K562 (cell line): ENCODE measurements around the gene MRPL58. TPM values are rescaled to one million over a fixed set of nuclear protein-coding genes. Genes with fewer than 3 reads are reported as not detected.

Source experiments
- ATAC-seq: fragments of 200-7000 bp; cut with Tn5 transposase; 3 replicates; pipeline ENCODE4 v1.9.1; 2020; ENCODE audit warnings: moderate library complexity
- BruUV-seq: library from RNA; stranded (reverse); fragments of 400-500 nt; replicated peaks from 2 replicates; lab custom pipeline; 2021; lab: Mats Ljungman, UMichigan
- CTCF ChIA-PET: fragments of 300-600 bp; formaldehyde crosslinking; extraction: SDS; loops from one replicate; lab custom pipeline; 2021; ENCODE audit warnings: low intra/inter-chr PET ratio; lab: Yijun Ruan, JAX
- POLR2A ChIA-PET: fragments of 300-600, 350-650 bp; sonication (Branson Sonifier 250); formaldehyde crosslinking; extraction: SDS; loops from one replicate; lab custom pipeline; 2021; ENCODE audit warnings: antibody characterized with exemption, inconsistent platforms; lab: Yijun Ruan, JAX
- DNase-seq, 4 experiments: peaks; one replicate each; pipeline versions ENCODE4 v3.0.0 to v3.0.0-alpha.2; 2011 to 2018; ENCODE audit warnings: low spot score in 3 of 4, mixed read lengths in 3 of 4; ENCODE audit errors: extremely low read depth in 1 of 4
- FAIRE-seq: peaks from 2 replicates; lab custom pipeline; 2011; peaks lifted over from hg19 to GRCh38; lab: Jason Lieb, UNC
- H2AFZ ChIP-seq: 2 replicates; pipeline ENCODE4 v1.6.0; 2011; ENCODE audit warnings: low read depth, low read length, control low read depth, inconsistent platforms
- H3K27ac ChIP-seq: fragments of 200-600 bp; 3 replicates; pipeline ENCODE4 v1.8.0; 2011; ENCODE audit warnings: low read depth, mild to moderate bottlenecking, control low read depth, inconsistent platforms, low read length, moderate library complexity, mixed read lengths; ENCODE audit errors: extremely low read depth
- H3K27me3 ChIP-seq, 2 experiments: fragments of 300-600 bp in 1 of 2; 2 replicates in 1 of 2; 3 replicates in 1 of 2; pipeline versions ENCODE4 v1.6.0 to v1.8.0; 2011; ENCODE audit warnings: inconsistent platforms in 2 of 2, low read length in 2 of 2, mild to moderate bottlenecking in 1 of 2, mixed read lengths in 1 of 2, moderate library complexity in 1 of 2; ENCODE audit not compliant: control insufficient read depth in 2 of 2, insufficient read depth in 2 of 2
- H3K36me3 ChIP-seq: fragments of 300-600 bp; 3 replicates; pipeline ENCODE4 v1.8.0; 2011; ENCODE audit warnings: mild to moderate bottlenecking, low read length, inconsistent platforms; ENCODE audit not compliant: control insufficient read depth, insufficient read depth
- H3K4me1 ChIP-seq, 2 experiments: fragments of 200-600 bp in 1 of 2; replicated peaks in 1 of 2; 2 replicates in 1 of 2; 3 replicates in 1 of 2; pipeline versions ENCODE4 v1.5.1 to v1.8.0; 2011; ENCODE audit warnings: inconsistent platforms in 2 of 2, low read length in 2 of 2, mild to moderate bottlenecking in 1 of 2, mixed read lengths in 1 of 2, moderate library complexity in 1 of 2; ENCODE audit not compliant: control insufficient read depth in 2 of 2, insufficient read depth in 2 of 2
- H3K4me2 ChIP-seq: 2 replicates; pipeline ENCODE4 v1.6.1; 2011; ENCODE audit warnings: low read length, control low read depth, inconsistent platforms, mixed read lengths; ENCODE audit not compliant: insufficient read depth
- H3K4me3 ChIP-seq: fragments of 200-600 bp; sonication (generic), shearing (Covaris generic); 2 replicates; pipeline ENCODE4 v1.5.1; 2016; ENCODE audit warnings: control low read depth, inconsistent platforms
- H3K79me2 ChIP-seq: fragments of 200-600 bp; 3 replicates; pipeline ENCODE4 v1.8.0; 2011; ENCODE audit warnings: low read length, inconsistent platforms; ENCODE audit not compliant: control insufficient read depth, insufficient read depth
- H3K9ac ChIP-seq, 2 experiments: 2 replicates each; pipeline versions ENCODE4 v1.6.0 to v1.6.1; 2011; ENCODE audit warnings: low read depth in 2 of 2, low read length in 2 of 2, control low read depth in 1 of 2, inconsistent platforms in 1 of 2, mild to moderate bottlenecking in 1 of 2, mixed read lengths in 1 of 2; ENCODE audit not compliant: insufficient read depth in 1 of 2
- H3K9me1 ChIP-seq: one replicate; pipeline ENCODE4 v1.6.0; 2011; ENCODE audit warnings: inconsistent platforms, mild to moderate bottlenecking, low read length, moderate library complexity; ENCODE audit not compliant: control insufficient read depth, insufficient read depth
- H3K9me3 ChIP-seq: replicated peaks from 2 replicates; pipeline ENCODE4 v1.5.1; 2011; ENCODE audit warnings: low read depth, low read length, inconsistent platforms; ENCODE audit not compliant: control insufficient read depth, insufficient read depth
- H4K20me1 ChIP-seq: replicated peaks from 2 replicates; pipeline ENCODE4 v1.6.1; 2011; ENCODE audit warnings: low read length, inconsistent platforms, mixed read lengths; ENCODE audit not compliant: control insufficient read depth, insufficient read depth
- ARHGAP35 ChIP-seq: fragments of 450-650 bp; IDR thresholded peaks from 2 replicates; pipeline ENCODE4 v1.6.1; 2018; ENCODE audit not compliant: partially characterized antibody
- ARID2 ChIP-seq: fragments of 450-650 bp; IDR thresholded peaks from 2 replicates; pipeline ENCODE4 v1.6.1; 2017; ENCODE audit warnings: antibody characterized with exemption, mild to moderate bottlenecking
- HNRNPK ChIP-seq: fragments of 200-400 bp; formaldehyde crosslinking; IDR thresholded peaks from one replicate; pipeline ENCODE4 v1.6.1; 2018; ENCODE audit warnings: mild to moderate bottlenecking, low read depth, low read length; ENCODE audit not compliant: poor library complexity, severe bottlenecking
- NFE2 ChIP-seq: IDR thresholded peaks from 2 replicates; pipeline ENCODE4 v1.6.1; 2014; ENCODE audit warnings: antibody characterized with exemption, low read depth
- SMARCB1 ChIP-seq: IDR thresholded peaks from 2 replicates; pipeline ENCODE4 v1.6.1; 2011; ENCODE audit warnings: improper control_type of control experiment, low read depth; ENCODE audit not compliant: insufficient read length
- TGIF2 ChIP-seq: sonication (generic); formaldehyde crosslinking; IDR thresholded peaks from 2 replicates; pipeline ENCODE4 v1.8.1; 2022; ENCODE audit warnings: mild to moderate bottlenecking, missing genetic modification reagents, moderate library complexity
- USF1 ChIP-seq: sonication (generic); formaldehyde crosslinking; IDR thresholded peaks from 2 replicates; pipeline ENCODE4 v1.9.0; 2022; ENCODE audit warnings: mild to moderate bottlenecking, missing genetic modification reagents
- ZHX1 ChIP-seq: fragments of 150-350 bp; conservative IDR thresholded peaks from 2 replicates; pipeline ENCODE4 v1.6.1; 2014; ENCODE audit warnings: low read length
- ZNF79 ChIP-seq: fragments of 250-450 bp; sonication (Bioruptor Pico); IDR thresholded peaks from 2 replicates; pipeline ENCODE4 v1.4.0; 2020; ENCODE audit warnings: low read depth, mild to moderate bottlenecking, moderate library complexity
- WGBS: fragments of 100-300 bp; shearing (Covaris generic); methylation state at CpG from one replicate; pipeline ENCODE4 v1.1.6; 2016; ENCODE audit warnings: low coverage, mixed read lengths; ENCODE audit not compliant: insufficient coverage; ENCODE audit errors: missing lambda C conversion rate; 5-methylcytosine and 5-hydroxymethylcytosine counted together
- in situ Hi-C: fragments of 300-500 bp; cut with MboI; formaldehyde crosslinking; loops from 4 replicates; pipeline ENCODE4 v1.15.0; 2018; ENCODE audit warnings: inconsistent platforms, mixed read lengths
- intact Hi-C: fragments of 100-400 bp; cut with micrococcal nuclease; formaldehyde crosslinking; loops from 2 replicates; pipeline ENCODE4 v1.14.2; 2022
- polyA plus RNA-seq, 8 experiments: library from polyadenylated mRNA; depleted of rRNA in 4 of 8; stranded (reverse) in 5 of 8; unstranded in 3 of 8; fragments of >200 nt; fragmentation: Nextera tagmentation in 2 of 8; fragmentation: Illumina TruSeq in 1 of 8; extraction: Ambion mirVana in 2 of 8; extraction: Trizol in 1 of 8; gene quantifications; 2 replicates each; pipeline versions ENCODE4 v1.2.1 to v1.2.3, GENCODE V29; 2011 to 2014; ENCODE audit warnings: inconsistent platforms in 1 of 8, missing spikeins in 1 of 8
- total RNA-seq, 7 experiments: library from RNA; depleted of rRNA in 6 of 7; stranded (reverse); fragments of >200 nt in 6 of 7; fragmentation: Illumina TruSeq in 2 of 7; extraction: Trizol in 2 of 7; gene quantifications; 2 replicates each; pipeline versions ENCODE4 v1.2.1 to v1.2.3, GENCODE V29; 2011 to 2021; ENCODE audit warnings: low replicate concordance in 1 of 7
- TF ChIP-seq, protein P1 (sequence below): fragments of 250-450 bp; sonication (Bioruptor Pico); IDR thresholded peaks from 2 replicates; pipeline ENCODE4 v1.5.0; 2021; ENCODE audit warnings: mild to moderate bottlenecking, borderline replicate concordance
- TF ChIP-seq, protein P2 (sequence below): sonication (generic); formaldehyde crosslinking; IDR thresholded peaks from 2 replicates; pipeline ENCODE4 v1.8.0; 2022; ENCODE audit warnings: mild to moderate bottlenecking, missing genetic modification reagents, borderline replicate concordance

The MRPL58 gene
- total and polyA plus RNA-seq, 9 of the 15 experiments (the other 6 are each of a cell fraction or from before 2014, with no cell fraction given): 30.8 to 107 (median 72.4) TPM

- TF ChIP-seq, protein P1, sequence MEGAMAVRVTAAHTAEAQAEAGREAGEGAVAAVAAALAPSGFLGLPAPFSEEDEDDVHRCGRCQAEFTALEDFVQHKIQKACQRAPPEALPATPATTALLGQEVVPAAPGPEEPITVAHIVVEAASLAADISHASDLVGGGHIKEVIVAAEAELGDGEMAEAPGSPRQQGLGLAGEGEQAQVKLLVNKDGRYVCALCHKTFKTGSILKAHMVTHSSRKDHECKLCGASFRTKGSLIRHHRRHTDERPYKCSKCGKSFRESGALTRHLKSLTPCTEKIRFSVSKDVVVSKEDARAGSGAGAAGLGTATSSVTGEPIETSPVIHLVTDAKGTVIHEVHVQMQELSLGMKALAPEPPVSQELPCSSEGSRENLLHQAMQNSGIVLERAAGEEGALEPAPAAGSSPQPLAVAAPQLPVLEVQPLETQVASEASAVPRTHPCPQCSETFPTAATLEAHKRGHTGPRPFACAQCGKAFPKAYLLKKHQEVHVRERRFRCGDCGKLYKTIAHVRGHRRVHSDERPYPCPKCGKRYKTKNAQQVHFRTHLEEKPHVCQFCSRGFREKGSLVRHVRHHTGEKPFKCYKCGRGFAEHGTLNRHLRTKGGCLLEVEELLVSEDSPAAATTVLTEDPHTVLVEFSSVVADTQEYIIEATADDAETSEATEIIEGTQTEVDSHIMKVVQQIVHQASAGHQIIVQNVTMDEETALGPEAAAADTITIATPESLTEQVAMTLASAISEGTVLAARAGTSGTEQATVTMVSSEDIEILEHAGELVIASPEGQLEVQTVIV: no peak
These were observed 24.3 kb downstream of the MRPL58 start (continued) for GRCh38 chr17:75036643-75037268.

- POLR2A ChIA-PET: interaction anchor here (1.0 to 2.5 kb wide), 2 partner anchors 13 to 115 kb away, joined by 5 to 7 read pairs; partner anchors contain the start of gene JPT1
- Histone ChIP-seq H3K9me1 (no peaks in the 10 kb centered on the region), H3K27me3 (no peaks in the 10 kb centered on the region), H4K20me1 (no peaks in the 10 kb centered on the region), H3K36me3 (peaks cover 45% of the 10 kb centered on the region), H2AFZ (no peak overlapping the region), H3K4me1 (peaks cover 18 to 24% of the 10 kb centered on the region in 2 experiments), H3K4me3 (no peak overlapping the region), H3K9me3 (no peaks in the 10 kb centered on the region), H3K4me2 (no peak overlapping the region), H3K79me2 (no peaks in the 10 kb centered on the region; the same call in 2 of the 3 replicates), H3K9ac (no peak overlapping the region), H3K27ac (no peak overlapping the region)
- TF ChIP-seq ZNF79 (CRISPR knock-in tag) (no peak), SMARCB1 (no peak), ARID2 (no peak), ZHX1 (no peak), ARHGAP35 (no peak), HNRNPK (no peak), NFE2 (no peak), USF1 (CRISPR knock-in tag) (no peak), TGIF2 (no peak)
- TF ChIP-seq, protein P2, sequence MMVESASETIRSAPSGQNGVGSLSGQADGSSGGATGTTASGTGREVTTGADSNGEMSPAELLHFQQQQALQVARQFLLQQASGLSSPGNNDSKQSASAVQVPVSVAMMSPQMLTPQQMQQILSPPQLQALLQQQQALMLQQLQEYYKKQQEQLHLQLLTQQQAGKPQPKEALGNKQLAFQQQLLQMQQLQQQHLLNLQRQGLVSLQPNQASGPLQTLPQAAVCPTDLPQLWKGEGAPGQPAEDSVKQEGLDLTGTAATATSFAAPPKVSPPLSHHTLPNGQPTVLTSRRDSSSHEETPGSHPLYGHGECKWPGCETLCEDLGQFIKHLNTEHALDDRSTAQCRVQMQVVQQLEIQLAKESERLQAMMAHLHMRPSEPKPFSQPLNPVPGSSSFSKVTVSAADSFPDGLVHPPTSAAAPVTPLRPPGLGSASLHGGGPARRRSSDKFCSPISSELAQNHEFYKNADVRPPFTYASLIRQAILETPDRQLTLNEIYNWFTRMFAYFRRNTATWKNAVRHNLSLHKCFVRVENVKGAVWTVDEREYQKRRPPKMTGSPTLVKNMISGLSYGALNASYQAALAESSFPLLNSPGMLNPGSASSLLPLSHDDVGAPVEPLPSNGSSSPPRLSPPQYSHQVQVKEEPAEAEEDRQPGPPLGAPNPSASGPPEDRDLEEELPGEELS: no peak
- FAIRE-seq (no peak), ATAC-seq (no peak), DNase-seq (no peak)
- CTCF ChIA-PET: no interaction called here
- intact Hi-C loops (loop anchor here (5.0 to 10.0 kb wide), 2 partner anchors 163 to 164 kb away; partner anchors contain the start of gene FDXR), in situ Hi-C loops (no loop called here)
- no TSS peak for BruUV-seq
- WGBS: 87% methylated on average over 5 of the region's 5 CpGs
These were observed 26.8 kb downstream of the MRPL58 start for GRCh38 chr17:75039238-75039637.
